NCI-H128 (cell line): ENCODE data around the gene POLG2.

Experiments used
- DNase-seq: peaks from one replicate; lab custom pipeline; 2025; ENCODE audit not compliant: unreplicated experiment; lab: John Stamatoyannopoulos, UW

POLG2 gene

GRCh38 chr17:64496786-64497564 lies at the start of gene POLG2:
TSS of gene POLG2 (minus strand) at chr17:64497054. CDS start at chr17:64496968, 86 bp downstream.
- peak; percentile 68 for DNase-seq

GRCh38 chr17:64544742-64545141 lies 47.9 kb upstream of the POLG2 start:
- no peak for DNase-seq

DNA sequence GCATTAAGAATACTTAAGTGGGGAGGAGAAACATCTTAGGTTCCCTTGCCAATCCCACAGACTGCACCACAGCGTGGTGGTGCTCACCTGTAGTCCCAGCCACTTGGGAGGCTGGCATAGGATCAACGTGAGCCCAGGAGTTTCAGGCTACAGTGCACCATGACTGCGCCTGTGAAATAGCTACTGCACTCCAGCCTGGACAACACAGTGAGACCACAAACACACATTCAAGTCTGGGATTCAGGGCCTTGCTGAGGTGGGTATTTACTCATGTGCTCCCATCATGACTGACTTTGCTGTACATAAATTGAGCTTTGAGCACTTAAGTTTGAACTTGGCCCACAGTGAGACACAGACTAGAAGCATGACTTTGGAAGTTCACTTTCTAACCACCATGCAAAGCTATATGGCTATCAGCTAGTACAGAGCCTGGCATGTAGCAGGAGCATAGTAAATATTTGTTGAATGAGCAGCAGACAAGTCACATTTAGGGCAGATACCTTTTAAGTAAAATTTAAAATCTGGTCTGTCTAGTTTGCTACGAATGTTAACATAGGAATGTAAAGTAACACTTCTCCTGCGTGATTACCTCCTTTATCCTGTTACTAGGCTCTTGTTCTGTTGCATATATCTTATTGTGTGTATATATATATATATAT lies 43.4 kb upstream of the POLG2 start:
- no peak for DNase-seq

DNA sequence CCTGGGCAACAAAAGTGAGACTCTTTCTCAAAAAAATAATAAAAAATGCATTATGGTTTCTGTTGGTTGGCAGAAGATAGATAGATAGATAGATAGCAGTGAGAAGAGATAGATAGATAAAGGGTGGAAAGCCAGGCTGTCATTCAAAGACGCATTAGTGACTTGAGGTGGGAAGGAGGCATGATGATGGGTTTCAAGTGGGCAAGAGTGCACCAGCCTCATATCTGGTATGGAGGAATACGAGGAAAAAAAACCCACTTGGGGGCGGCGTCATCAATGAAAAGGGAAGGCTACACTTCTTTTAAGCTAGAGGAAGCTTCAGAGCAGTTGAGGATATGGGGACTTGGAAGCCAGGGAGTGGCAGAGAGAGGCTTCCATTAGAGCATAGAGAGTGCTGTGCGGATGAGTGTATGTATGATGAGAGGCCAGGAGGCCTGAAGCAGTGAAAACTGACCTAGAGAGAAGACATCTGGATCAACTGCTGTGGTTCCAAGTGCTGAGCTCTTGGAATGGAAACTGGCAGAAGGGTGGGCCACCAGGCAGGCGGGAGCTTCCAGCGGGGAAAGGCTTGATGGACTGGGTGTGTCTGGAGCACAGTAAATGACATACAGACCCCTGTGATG lies 41.8 kb upstream of the POLG2 start:
- DNase-seq = no peak

- DNase-seq = no peak
These were observed 40.6 kb upstream of the POLG2 start for GRCh38 chr17:64537488-64537887.

DNA sequence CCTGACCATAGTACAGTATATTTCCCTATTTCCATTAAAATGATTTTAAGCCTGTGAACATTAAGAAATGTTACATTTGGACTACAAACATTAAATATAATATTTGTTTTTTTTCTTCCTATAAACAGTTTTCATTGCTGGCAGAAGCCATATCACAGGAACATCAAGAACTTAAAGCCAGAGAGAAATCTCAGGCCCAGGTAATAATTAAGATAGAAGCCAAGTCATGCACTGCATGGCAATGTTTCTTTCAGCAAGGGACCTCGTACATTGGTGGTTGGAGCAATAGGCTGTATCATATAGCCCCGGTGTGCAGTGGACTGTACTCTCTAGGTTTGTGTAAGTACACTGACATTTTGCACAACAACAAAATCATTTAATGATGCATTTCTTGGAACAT lies 40.1 kb upstream of the POLG2 start:
- DNase-seq = no peak

- no peak for DNase-seq
These were observed 38.5 kb upstream of the POLG2 start for GRCh38 chr17:64535357-64535756.

- no peak for DNase-seq
These were observed 37.3 kb upstream of the POLG2 start for GRCh38 chr17:64534187-64534586.

DNA sequence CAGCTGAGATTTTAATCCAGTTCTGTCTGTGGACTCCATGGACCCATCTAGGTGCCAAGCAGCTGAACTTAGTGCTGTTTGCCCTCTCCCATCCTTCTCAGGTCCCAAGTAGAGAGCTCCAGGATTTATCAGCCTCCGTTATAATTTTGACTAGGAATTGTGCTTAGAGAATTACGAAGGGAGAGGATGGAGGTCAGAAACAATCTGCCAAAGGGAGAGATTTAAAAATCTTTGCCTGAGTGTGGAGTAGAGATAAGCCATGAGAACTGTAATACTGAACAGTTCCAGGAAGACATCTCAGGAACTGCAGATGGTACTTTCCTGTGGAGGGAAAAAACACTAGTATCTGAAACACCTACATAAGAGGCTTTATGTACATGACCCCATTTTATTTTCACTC lies 36.9 kb upstream of the POLG2 start:
- DNase-seq = no peak

DNA sequence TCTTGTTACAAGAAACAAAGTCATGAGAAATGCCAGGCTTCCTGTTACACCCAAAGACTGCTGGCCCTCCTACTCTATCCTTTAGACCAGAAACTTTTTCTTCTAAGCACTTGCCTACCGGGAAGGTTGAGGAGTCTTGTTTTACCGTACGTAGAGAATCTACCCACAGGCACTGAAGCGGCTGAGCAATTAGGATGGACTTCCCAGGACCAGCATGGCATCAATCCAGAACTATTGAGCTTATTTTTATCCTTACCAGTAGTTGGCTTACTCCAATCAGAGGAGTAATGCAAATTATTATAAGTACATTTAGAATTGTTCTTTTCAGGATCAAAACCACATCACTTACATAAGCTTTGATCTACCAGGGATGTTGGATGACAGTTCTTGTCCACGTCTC lies 35.6 kb upstream of the POLG2 start:
- no peak for DNase-seq

GRCh38 chr17:64531955-64532371 lies 35.1 kb upstream of the POLG2 start:
- no peak for DNase-seq

DNA sequence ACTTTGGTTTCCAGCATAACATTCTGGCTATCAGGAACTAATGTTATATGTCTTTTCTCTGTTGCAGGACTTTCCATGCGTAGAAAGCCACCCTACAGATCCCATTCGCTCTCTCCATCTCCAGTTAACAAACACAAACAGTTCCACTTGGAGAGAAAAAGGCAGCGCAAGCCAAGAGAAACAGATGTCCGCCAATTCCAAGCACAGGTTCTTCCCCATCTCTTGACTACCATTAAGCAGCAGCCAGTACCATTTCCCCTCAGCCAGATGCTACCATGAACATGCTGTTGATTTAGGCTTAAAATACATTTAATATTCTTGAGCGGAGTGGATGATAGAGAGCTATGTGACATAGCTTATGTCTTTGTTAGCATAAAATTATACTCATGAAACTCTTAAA lies 32.4 kb upstream of the POLG2 start:
- DNase-seq = no peak

DNA sequence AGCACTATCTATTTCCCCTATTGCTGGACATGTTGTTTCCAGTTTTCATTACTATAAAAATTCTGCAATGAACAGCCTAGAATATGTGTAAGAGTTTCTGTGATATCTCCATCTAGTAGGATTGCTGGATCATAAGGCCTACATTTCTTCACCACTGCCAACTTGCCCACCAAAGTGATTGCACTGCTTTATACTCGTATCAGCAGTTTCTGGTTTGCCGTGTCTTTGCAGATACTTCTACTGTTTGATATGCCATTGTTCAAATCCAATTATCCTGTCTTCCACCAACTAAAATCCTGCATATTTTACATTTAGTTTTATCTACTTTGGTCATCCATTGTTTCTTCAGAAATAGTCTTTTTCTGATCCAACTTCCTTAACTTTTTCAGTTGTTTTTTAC lies 31.1 kb upstream of the POLG2 start:
- no peak for DNase-seq

- DNase-seq = no peak
These were observed 23.5 kb upstream of the POLG2 start for GRCh38 chr17:64520359-64520758.

- no peak for DNase-seq
These were observed 22.7 kb upstream of the POLG2 start for GRCh38 chr17:64519601-64520000.

GRCh38 chr17:64515829-64516228 lies 19.0 kb upstream of the POLG2 start:
- DNase-seq = no peak

DNA sequence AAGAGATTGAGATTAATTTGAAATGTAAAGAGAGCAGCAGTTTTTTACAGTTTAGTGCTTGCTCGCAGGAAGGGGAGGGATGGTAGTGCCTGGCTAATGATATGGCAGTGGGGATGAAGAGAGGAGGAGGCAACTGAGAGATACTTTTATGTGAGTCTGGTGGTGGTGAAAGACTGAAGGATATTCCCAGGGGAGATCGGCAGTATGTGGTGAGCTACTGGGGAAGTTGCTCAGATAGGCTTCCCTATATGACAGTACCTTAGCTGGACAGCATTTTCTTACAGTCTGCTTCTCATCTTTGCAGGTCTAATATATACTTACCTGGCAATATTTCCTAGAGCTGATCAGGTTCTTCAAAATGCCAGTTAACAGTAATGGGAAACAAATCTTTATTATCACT lies 18.6 kb upstream of the POLG2 start:
- no peak for DNase-seq

- DNase-seq = no peak
These were observed 12.3 kb upstream of the POLG2 start for GRCh38 chr17:64509179-64509578.

GRCh38 chr17:64508683-64509082 lies 11.8 kb upstream of the POLG2 start:
- no peak for DNase-seq

- peak; percentile 10 for DNase-seq
These were observed 10.5 kb upstream of the POLG2 start for GRCh38 chr17:64507413-64507782.

DNA sequence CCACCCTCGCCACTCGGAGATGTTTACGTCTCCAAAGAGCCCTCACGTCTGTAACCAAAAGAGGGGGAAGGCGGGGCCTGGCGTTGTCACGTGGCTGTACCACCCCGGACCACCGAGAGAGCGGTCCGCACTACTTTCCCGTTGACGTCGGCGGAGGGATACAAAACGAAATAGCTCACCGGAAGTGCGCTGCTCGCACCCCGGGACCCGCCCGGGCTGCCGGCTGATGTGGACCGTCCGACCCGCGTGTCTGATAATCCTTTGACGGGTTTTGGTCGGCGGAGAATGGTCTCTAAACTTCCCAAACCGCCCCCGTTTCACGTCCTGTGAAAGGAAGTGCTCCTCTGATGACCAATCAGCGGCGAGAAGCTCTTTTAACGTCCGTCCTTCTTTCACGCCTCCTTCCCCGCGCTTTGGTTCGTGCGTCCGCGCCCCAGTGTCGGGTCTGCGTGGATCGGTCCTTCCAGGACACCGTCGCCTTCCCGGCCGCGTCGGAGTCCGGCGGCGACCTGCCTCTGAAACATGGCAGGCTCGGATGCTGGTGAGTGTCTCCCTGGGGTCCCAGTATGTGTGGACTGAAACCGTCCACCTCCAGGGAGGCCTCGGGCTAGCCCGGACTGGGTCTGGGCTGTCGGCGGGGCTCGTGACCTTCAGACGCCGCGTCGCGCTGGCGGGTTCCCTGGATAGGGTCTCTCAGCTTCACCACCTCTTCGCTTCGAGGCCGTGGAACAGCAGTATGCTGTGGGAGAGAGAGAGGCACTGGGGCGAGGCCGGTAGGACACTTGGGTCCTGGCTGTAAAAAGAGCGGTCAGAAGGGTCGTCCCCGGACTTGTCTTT lies 9.9 kb upstream of the POLG2 start, which contains the start of gene CEP95:
CEP95 (plus strand) TSS at position 402 of the 837 bp plus-strand sequence; CDS start at position 523, 121 bp downstream.
- DNase-seq = peak; percentile 79
